Activated naive CD8-positive, alpha-beta T cell treated with anti-CD3 and anti-CD28 coated beads for 36 hours (primary cell): Measurements from ENCODE around the gene ZNF99. TPM values are rescaled to one million over a fixed set of nuclear protein-coding genes. Genes with fewer than 3 reads are reported as not detected.
"Not testable (repeated sequence)": the region's sequence is repeated elsewhere in the genome, so short reads cannot be mapped to it uniquely, and the experiment has no call there.

ENCODE experiments used
- DNase-seq: peaks from one replicate; pipeline ENCODE4 v3.0.0; 2021
- H3K27ac Mint-ChIP-seq: one replicate; pipeline ENCODE4 v1.8.0; 2022; ENCODE audit warnings: mild to moderate bottlenecking, moderate library complexity, mixed read lengths
- H3K27me3 Mint-ChIP-seq: one replicate; pipeline ENCODE4 v1.8.0; 2022; ENCODE audit warnings: mild to moderate bottlenecking, mixed read lengths
- H3K36me3 Mint-ChIP-seq: one replicate; pipeline ENCODE4 v1.8.0; 2021; ENCODE audit warnings: mild to moderate bottlenecking, mixed read lengths
- H3K4me1 Mint-ChIP-seq: one replicate; pipeline ENCODE4 v1.8.0; 2021; ENCODE audit warnings: mixed read lengths
- H3K4me3 Mint-ChIP-seq: one replicate; pipeline ENCODE4 v1.8.0; 2022; ENCODE audit warnings: mild to moderate bottlenecking, moderate library complexity, mixed read lengths
- H3K9me3 Mint-ChIP-seq: one replicate; pipeline ENCODE4 v1.8.0; 2022; ENCODE audit warnings: mixed read lengths
- total RNA-seq, 2 experiments: library from RNA; stranded (reverse); gene quantifications; one replicate each; pipeline ENCODE4 v1.2.3, GENCODE V29; 2021

ZNF99 gene
- not detected for total RNA-seq

GRCh38 chr19:22783651-22784410, at the start of gene ZNF99:
ZNF99 (minus strand) TSS chr19:22784151; CDS start chr19:22784016, 135 bp downstream.
- Mint-ChIP-seq H3K27ac (no peak within 1 kb of the TSS), H3K9me3 (peaks cover 23% of the 10 kb centered on the region), H3K27me3 (peaks cover 14% of the 10 kb centered on the region), H3K4me3 (no peak within 1 kb of the TSS), H3K4me1 (no peaks in the 10 kb centered on the region), H3K36me3 (peaks cover 3% of the 10 kb centered on the region)
- DNase-seq = no peak

DNA sequence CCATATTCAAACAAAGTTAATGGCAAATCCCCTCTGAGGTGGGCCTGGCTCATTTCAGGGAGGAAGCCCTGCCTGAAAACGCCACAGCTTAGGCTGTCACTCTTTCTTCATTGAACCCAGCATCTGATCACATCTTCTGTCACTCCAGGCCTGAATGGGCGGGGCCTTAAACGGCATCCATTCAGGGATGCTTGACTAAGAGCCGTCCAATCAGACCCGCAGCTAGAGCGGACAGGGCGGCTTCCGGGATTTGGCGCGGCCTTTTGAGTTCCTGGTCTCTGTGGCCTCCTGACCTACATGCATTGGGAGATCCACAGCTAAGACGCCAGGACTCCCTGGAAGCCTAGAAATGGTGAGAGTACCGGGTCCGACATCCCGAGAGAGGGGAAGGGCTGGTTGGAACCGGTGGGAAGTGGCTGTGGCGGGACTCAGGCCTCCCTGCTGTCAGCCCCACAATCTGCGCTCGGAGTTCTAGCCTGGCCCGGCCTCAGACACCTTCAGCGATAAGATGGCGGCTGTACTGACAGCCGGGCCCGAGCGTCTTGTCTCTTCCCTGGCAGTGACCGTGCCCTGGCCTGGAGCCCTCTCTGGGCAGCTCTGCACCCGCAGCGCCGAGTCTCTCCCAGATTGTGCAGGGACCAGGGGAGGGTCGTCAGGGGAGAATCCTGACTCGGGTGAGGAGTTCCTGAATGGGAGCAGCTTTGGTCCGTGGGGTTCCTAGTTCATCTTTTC, 48.2 kb upstream of the ZNF99 start, which contains the start of gene ZNF723:
Gene ZNF723, plus strand, starts transcription at position 261 of the 732 bp plus-strand sequence. Its CDS starts 89 bp downstream, at position 350.
- no peak for DNase-seq
- H3K9me3 Mint-ChIP-seq = peaks cover 12% of the 10 kb centered on the region
- no peaks in the 10 kb centered on the region for H3K4me1 Mint-ChIP-seq
- H3K4me3 Mint-ChIP-seq = no peak within 1 kb of the TSS
- H3K36me3 Mint-ChIP-seq = peaks cover 3% of the 10 kb centered on the region
- H3K27me3 Mint-ChIP-seq = no peaks in the 10 kb centered on the region
- no peak within 1 kb of the TSS for H3K27ac Mint-ChIP-seq

DNA sequence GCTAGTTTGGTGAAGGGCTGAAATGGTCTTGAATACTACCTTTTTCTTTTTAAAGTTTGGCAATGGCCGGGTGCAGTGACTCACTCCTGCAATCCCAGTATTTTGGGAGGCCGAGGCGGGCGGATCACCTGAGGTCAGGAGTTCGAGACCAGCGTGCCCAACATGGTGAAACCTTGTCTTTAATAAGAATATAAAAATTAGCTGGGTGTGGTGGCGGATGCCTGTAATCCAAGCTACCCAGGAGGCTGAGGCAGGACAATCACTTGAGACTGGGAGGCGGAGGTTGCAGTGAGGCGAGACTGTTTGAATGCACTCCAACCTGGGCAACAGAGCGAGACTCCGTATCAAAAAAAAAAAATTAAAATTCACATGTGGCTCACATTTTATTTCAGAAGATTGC, 47.3 kb upstream of the ZNF99 start:
- no peaks in the 10 kb centered on the region for H3K4me1 Mint-ChIP-seq
- H3K27me3 Mint-ChIP-seq = no peaks in the 10 kb centered on the region
- no peak overlapping the region for H3K27ac Mint-ChIP-seq
- DNase-seq = no peak
- H3K36me3 Mint-ChIP-seq = peaks cover 3% of the 10 kb centered on the region
- H3K9me3 Mint-ChIP-seq = peaks cover 13% of the 10 kb centered on the region
- no peak overlapping the region for H3K4me3 Mint-ChIP-seq

DNA sequence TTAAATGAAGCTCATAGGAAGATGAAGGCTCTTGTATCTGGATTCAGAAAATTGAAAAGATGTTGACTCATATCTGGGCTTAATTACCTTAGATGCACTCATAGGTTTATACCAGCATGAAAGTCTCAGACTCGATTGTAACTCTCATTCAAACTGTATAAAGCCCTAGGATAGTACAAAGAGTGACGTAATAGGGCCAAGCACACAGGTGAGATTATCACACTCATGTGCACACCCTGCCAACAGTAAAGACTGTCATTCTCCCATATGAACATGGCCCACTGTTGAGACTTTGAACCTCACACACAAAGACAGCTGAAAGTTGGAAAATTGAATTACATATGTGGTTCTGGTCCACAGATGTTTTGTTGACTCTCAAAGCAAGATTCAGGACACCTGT, 30.2 kb upstream of the ZNF99 start:
- DNase-seq = no peak
- Mint-ChIP-seq H3K27ac (no peak overlapping the region), H3K4me1 (no peaks in the 10 kb centered on the region), H3K4me3 (no peak overlapping the region), H3K9me3 (peaks cover 22% of the 10 kb centered on the region), H3K27me3 (no peaks in the 10 kb centered on the region), H3K36me3 (no peaks in the 10 kb centered on the region)

- peaks cover 11% of the 10 kb centered on the region for H3K9me3 Mint-ChIP-seq
- no peak for DNase-seq
- peaks cover 4% of the 10 kb centered on the region for H3K36me3 Mint-ChIP-seq
- no peaks in the 10 kb centered on the region for H3K4me1 Mint-ChIP-seq
- no peak overlapping the region for H3K4me3 Mint-ChIP-seq
- no peaks in the 10 kb centered on the region for H3K27me3 Mint-ChIP-seq
- H3K27ac Mint-ChIP-seq = no peak overlapping the region
Observed at GRCh38 chr19:22807061-22807835, 23.3 kb upstream of the ZNF99 start.

- Mint-ChIP-seq H3K27ac (no peak overlapping the region), H3K27me3 (no peaks in the 10 kb centered on the region), H3K9me3 (peaks cover 9% of the 10 kb centered on the region), H3K4me3 (no peak overlapping the region), H3K36me3 (peaks cover 4% of the 10 kb centered on the region), H3K4me1 (no peaks in the 10 kb centered on the region)
- no peak for DNase-seq
Observed at GRCh38 chr19:22806418-22806817, 22.5 kb upstream of the ZNF99 start.

GRCh38 chr19:22797040-22797439, 13.1 kb upstream of the ZNF99 start:
- Mint-ChIP-seq H3K27ac (no peak overlapping the region), H3K9me3 (peaks cover 45% of the 10 kb centered on the region), H3K4me3 (no peak overlapping the region), H3K27me3 (no peaks in the 10 kb centered on the region), H3K4me1 (no peaks in the 10 kb centered on the region), H3K36me3 (no peaks in the 10 kb centered on the region)
- DNase-seq = no peak

DNA sequence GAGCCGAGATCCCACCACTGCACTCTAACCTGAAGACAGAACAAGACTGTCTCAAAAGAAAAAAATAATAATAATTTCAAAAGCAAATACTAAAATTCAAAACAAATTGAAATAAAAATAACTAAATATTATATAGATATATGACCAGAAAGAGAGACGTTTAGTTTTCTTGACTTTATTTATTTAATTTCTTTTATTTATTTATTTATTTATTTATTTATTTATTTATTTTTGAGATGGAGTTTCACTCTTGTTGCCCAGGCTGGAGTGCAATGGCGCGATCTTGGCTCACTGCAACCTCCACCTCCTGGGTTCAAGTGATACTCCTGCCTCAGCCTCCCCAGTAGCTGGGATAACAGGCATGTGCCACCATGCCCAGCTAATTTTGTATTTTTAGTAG, 8.9 kb upstream of the ZNF99 start:
- H3K4me3 Mint-ChIP-seq, DNase-seq, H3K27ac Mint-ChIP-seq, H3K4me1 Mint-ChIP-seq, H3K36me3 Mint-ChIP-seq, H3K27me3 Mint-ChIP-seq: not testable (repeated sequence)
- peaks cover 31% of the 10 kb centered on the region for H3K9me3 Mint-ChIP-seq

- peaks cover 54% of the 10 kb centered on the region for H3K9me3 Mint-ChIP-seq
- H3K36me3 Mint-ChIP-seq = peaks cover 2% of the 10 kb centered on the region
- H3K4me1 Mint-ChIP-seq = no peaks in the 10 kb centered on the region
- no peak overlapping the region for H3K27ac Mint-ChIP-seq
- no peak for DNase-seq
- H3K27me3 Mint-ChIP-seq = no peaks in the 10 kb centered on the region
- H3K4me3 Mint-ChIP-seq = no peak overlapping the region
Observed at GRCh38 chr19:22735911-22736645, 47.9 kb downstream of the ZNF99 start.

- Mint-ChIP-seq H3K27ac (no peak overlapping the region), H3K4me3 (no peak overlapping the region), H3K9me3 (peaks cover 43% of the 10 kb centered on the region), H3K27me3 (no peaks in the 10 kb centered on the region), H3K4me1 (no peaks in the 10 kb centered on the region), H3K36me3 (peaks cover 2% of the 10 kb centered on the region)
- DNase-seq = no peak
Observed at GRCh38 chr19:22733691-22734090, 50.3 kb downstream of the ZNF99 start.

GRCh38 chr19:22728214-22728613, 55.7 kb downstream of the ZNF99 start:
- DNase-seq = not testable (repeated sequence)
- peaks cover 22% of the 10 kb centered on the region for H3K9me3 Mint-ChIP-seq

GRCh38 chr19:22721533-22721932, 62.4 kb downstream of the ZNF99 start:
- H3K4me1 Mint-ChIP-seq, DNase-seq, H3K4me3 Mint-ChIP-seq, H3K27me3 Mint-ChIP-seq, H3K27ac Mint-ChIP-seq, H3K36me3 Mint-ChIP-seq: not testable (repeated sequence)
- peaks cover 16% of the 10 kb centered on the region for H3K9me3 Mint-ChIP-seq

More at GRCh38 chr19:22728214-22728613, 55.7 kb downstream of the ZNF99 start:
- not testable (repeated sequence) for H3K27ac Mint-ChIP-seq, H3K27me3 Mint-ChIP-seq, H3K36me3 Mint-ChIP-seq, H3K4me1 Mint-ChIP-seq, H3K4me3 Mint-ChIP-seq

DNA sequence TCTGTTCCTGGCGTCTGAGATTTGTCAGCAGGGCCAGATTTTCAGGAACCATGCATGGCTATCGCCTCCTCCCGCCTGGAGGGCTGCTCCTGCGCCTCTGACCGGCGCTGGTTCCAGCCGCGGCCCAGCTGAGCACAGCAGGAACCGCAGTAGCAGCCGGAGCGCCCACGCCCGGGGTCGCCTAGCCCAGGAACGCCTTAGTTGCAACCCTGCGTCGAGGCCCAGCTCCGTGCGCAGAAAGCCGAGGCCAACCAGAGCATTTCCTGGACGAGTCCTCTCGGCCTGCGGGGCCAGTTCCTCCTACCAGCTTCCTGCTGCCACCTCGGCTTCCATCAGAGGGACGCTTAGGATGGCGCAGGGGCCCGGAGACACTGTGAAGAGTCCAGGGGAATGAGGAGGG, 75.0 kb downstream of the ZNF99 start:
- no peak overlapping the region for H3K4me3 Mint-ChIP-seq
- DNase-seq = no peak
- H3K4me1 Mint-ChIP-seq = no peaks in the 10 kb centered on the region
- no peaks in the 10 kb centered on the region for H3K27me3 Mint-ChIP-seq
- H3K36me3 Mint-ChIP-seq = no peaks in the 10 kb centered on the region
- H3K27ac Mint-ChIP-seq = no peak overlapping the region
- H3K9me3 Mint-ChIP-seq = peaks cover 9% of the 10 kb centered on the region

DNA sequence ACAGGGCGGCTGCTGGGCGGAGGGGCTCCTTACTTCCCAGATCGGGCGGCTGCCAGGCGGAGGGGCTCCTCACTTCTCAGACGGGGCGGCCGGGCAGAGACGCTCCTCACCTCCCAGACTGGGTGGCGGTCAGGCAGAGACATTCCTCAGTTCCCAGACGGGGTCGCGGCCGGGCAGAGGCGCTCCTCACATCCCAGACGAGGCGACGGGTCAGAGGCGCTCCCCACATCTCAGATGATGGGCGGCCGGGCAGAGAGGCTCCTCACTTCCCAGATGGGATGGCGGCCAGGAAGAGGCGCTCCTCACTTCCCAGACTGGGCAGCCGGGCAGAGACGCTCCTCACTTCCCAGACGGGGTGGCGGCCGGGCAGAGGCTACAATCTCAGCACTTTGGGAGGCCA, 80.9 kb downstream of the ZNF99 start:
- not testable (repeated sequence) for H3K27me3 Mint-ChIP-seq, DNase-seq, H3K4me3 Mint-ChIP-seq, H3K36me3 Mint-ChIP-seq, H3K4me1 Mint-ChIP-seq, H3K27ac Mint-ChIP-seq
- peaks cover 20% of the 10 kb centered on the region for H3K9me3 Mint-ChIP-seq
